ENCODE results near the gene LDHAL6B. TPM values are rescaled to one million over a fixed set of nuclear protein-coding genes. Genes with fewer than 3 reads are reported as not detected.
"Not testable (repeated sequence)": the region's sequence is repeated elsewhere in the genome, so short reads cannot be mapped to it uniquely, and the experiment has no call there.

LDHAL6B gene
- total and polyA plus RNA-seq, 12 donors, result not detected

GRCh38 chr15:59159210-59159609 lies 47.4 kb upstream of the LDHAL6B start:
- WGBS, 4 donors, result 84 to 96% (median 91%) methylated on average over 9 of the region's 9 CpGs
- Histone ChIP-seq H3K27ac (no peak overlapping the region), H3K36me3 (replicated peaks in 1 of 2) (peaks cover 0 to 5% of the 10 kb centered on the region in 2 donors), H3K4me1 (replicated peaks in 1 of 2) (no peaks in the 10 kb centered on the region), H3K9me3 (replicated peaks in 1 of 3) (no peaks in the 10 kb centered on the region), H3K27me3 (no peaks in the 10 kb centered on the region), H3K4me3 (no peak overlapping the region)
- no peak for TF ChIP-seq POLR2A (IDR thresholded peaks at IDR 0.05)
- TF ChIP-seq CTCF (IDR thresholded peaks at IDR 0.05), result no peak
- no peak for DNase-seq
- intact Hi-C loops (cut with DNase I), result no loop called here

DNA sequence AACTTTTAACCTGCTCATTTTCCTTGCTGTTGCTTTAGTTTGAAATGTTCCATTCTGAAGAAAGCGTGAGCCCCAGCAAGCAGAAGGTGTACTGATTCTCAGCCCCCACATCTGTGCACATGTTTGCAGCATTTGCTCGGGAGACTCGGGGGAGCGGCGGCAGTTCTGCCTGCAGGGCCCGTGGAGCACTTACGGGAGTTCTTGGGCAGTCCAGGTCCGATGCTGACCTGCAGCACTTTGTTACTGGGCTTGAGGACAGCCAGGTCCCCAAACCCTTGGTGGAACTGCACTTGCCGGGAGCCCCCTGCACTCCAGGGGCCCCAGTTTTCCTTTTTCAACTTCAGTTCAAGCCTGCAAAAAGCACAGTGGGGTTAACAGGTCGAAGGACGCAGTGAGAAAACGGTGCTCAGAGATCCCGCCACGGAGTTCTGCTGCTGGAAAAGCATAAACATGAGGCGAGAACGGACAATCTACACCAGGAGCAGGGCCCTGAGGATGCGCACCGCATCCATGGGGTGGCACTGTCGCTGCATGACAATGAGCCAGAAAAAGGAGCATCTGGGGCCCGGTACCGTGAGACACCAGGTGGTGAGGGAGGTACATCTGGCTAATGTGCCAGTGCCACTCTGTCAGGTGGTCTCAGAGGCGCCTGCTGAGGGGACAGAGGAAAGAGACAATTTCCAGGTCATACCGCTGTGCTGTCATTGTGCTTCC lies 45.6 kb upstream of the LDHAL6B start:
- Histone ChIP-seq H3K36me3 (replicated peaks in 1 of 2) (peaks cover 0 to 5% of the 10 kb centered on the region in 2 donors), H3K27ac (no peak overlapping the region), H3K27me3 (no peaks in the 10 kb centered on the region), H3K9me3 (replicated peaks in 1 of 3) (no peaks in the 10 kb centered on the region), H3K4me1 (replicated peaks in 1 of 2) (no peaks in the 10 kb centered on the region), H3K4me3 (no peak overlapping the region)
- peak in 6 of 7 donors; percentile 30 to 60 (median 38) for DNase-seq
- intact Hi-C loops (cut with DNase I), result loop anchor here in 1 of 2 donors (5.0 kb wide), 1 partner anchor 331 kb away; no protein-coding TSS in a partner anchor
- peak; percentile 22 to 64 (median 52) for TF ChIP-seq CTCF (IDR thresholded peaks at IDR 0.05)
- TF ChIP-seq POLR2A (IDR thresholded peaks at IDR 0.05), result no peak
- 75 to 84% (median 82%) methylated on average over 22 to 23 of the region's 23 CpGs for WGBS, 4 donors

DNA sequence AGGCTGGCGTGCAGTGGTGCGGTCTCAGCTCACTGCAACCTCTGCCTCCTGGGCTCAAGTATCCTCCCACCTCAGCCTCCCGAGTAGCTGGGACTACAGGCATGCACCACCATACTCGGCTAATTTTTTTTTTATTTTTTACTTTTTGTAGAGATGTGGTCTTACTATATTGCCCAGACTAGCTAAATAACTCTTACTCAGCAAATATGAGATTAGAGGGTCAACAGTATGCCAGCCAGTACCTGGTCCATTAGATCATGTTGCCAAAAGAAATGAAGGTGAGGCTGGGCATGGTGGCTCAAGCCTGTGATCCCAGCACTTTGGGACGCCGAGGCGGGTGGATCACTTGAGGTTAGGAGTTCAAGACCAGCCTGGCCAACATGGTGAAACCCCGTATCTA lies 44.6 kb upstream of the LDHAL6B start:
- H3K36me3 ChIP-seq (replicated peaks in 1 of 2); H3K9me3 ChIP-seq (replicated peaks in 1 of 3); H3K27ac ChIP-seq; H3K27me3 ChIP-seq; H3K4me1 ChIP-seq (replicated peaks in 1 of 2); DNase-seq; H3K4me3 ChIP-seq: not testable (repeated sequence)
- intact Hi-C loops (cut with DNase I), result loop anchor here in 1 of 2 donors (5.0 kb wide), 1 partner anchor 330 kb away; no protein-coding TSS in a partner anchor
- 90 to 96% (median 94%) methylated on average over 8 of the region's 8 CpGs for WGBS, 4 donors

GRCh38 chr15:59165726-59166125 lies 40.9 kb upstream of the LDHAL6B start:
- no peaks in the 10 kb centered on the region for H3K27me3 ChIP-seq
- H3K36me3 ChIP-seq (replicated peaks in 1 of 2), result no peaks in the 10 kb centered on the region
- no peak for TF ChIP-seq CTCF (IDR thresholded peaks at IDR 0.05)
- no peak for TF ChIP-seq POLR2A (IDR thresholded peaks at IDR 0.05)
- no peak overlapping the region for H3K4me3 ChIP-seq
- peaks cover 16 to 22% of the 10 kb centered on the region in 2 donors for H3K4me1 ChIP-seq (replicated peaks in 1 of 2)
- H3K9me3 ChIP-seq (replicated peaks in 1 of 3), result no peaks in the 10 kb centered on the region
- H3K27ac ChIP-seq, result no peak overlapping the region
- DNase-seq, result no peak
- intact Hi-C loops (cut with DNase I), result no loop called here
- 74 to 88% (median 75%) methylated on average over 3 of the region's 3 CpGs for WGBS, 4 donors

DNA sequence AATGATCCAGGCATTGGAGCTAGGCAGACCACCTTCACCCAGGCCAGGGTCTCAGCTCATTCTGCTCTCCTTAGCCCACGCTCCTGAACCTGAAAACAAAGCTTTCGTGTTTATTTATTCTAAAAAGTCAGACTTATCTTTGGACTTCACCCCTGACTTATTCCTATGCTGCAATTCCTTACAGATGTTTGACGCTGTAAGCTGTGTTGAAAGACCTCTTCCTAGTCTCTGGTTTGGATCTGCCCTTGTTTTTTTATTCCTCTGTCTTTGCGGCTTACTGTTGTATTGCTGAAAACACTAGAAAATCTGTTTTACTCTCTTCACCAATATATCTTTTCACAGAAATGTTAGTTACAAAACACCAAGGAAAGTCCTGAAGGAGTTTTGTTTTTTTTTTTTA lies 40.5 kb upstream of the LDHAL6B start:
- H3K4me1 ChIP-seq (replicated peaks in 1 of 2), result peaks cover 16 to 22% of the 10 kb centered on the region in 2 donors
- H3K27me3 ChIP-seq, result no peaks in the 10 kb centered on the region
- H3K27ac ChIP-seq, result no peak overlapping the region
- DNase-seq, result no peak
- intact Hi-C loops (cut with DNase I), result no loop called here
- no peak overlapping the region for H3K4me3 ChIP-seq
- TF ChIP-seq CTCF (IDR thresholded peaks at IDR 0.05) (no peak), POLR2A (IDR thresholded peaks at IDR 0.05) (no peak)
- H3K36me3 ChIP-seq (replicated peaks in 1 of 2), result no peaks in the 10 kb centered on the region
- WGBS, 4 donors, result 61 to 68% (median 63%) methylated on average over 4 of the region's 4 CpGs
- no peaks in the 10 kb centered on the region for H3K9me3 ChIP-seq (replicated peaks in 1 of 3)
